Stomach (tissue), 9 donors: ENCODE data around the gene KLHDC8B. TPM values are rescaled to one million over a fixed set of nuclear protein-coding genes. Genes with fewer than 3 reads are reported as not detected.

Experiments
- DNase-seq, 2 donors: peaks; one replicate each; pipeline versions ENCODE4 v3.0.0 to v3.0.0-alpha.2; 2013 to 2019
- H3K27ac ChIP-seq, 5 donors: fragments of 200-600 bp in 4 of 5; sonication (generic) in 4 of 5; one replicate each; pipeline ENCODE4 v1.5.1; 2013 to 2019; ENCODE audit warnings: mild to moderate bottlenecking in 1 of 5, moderate library complexity in 1 of 5
- H3K27me3 ChIP-seq, 3 donors: fragments of 200-600 bp; sonication (generic); one replicate each; pipeline ENCODE4 v1.5.1; 2017 to 2019; ENCODE audit warnings: mixed run types in 1 of 3
- H3K36me3 ChIP-seq, 4 donors: fragments of 200-600 bp; sonication (generic); 1 replicate in 3 of 4; 2 replicates in 1 of 4; pipeline ENCODE4 v1.5.1; 2016 to 2019
- H3K4me1 ChIP-seq, 4 donors: fragments of 200-600 bp; sonication (generic); one replicate each; pipeline ENCODE4 v1.5.1; 2016 to 2019
- H3K4me3 ChIP-seq, 4 donors: fragments of 200-600 bp; sonication (generic) in 3 of 4; one replicate each; pipeline ENCODE4 v1.5.1; 2016 to 2019; ENCODE audit warnings: mild to moderate bottlenecking in 1 of 4
- H3K9me3 ChIP-seq, 4 donors: fragments of 200-600 bp; sonication (generic); one replicate each; pipeline ENCODE4 v1.5.1; 2016 to 2019
- CTCF ChIP-seq, 7 experiments: fragments of 450-650 bp in 4 of 7; fragments of 200-600 bp in 3 of 7; sonication (generic) in 3 of 7; IDR thresholded peaks; one replicate each; pipeline ENCODE4 v1.5.1; 2016 to 2019; ENCODE audit warnings: antibody characterized with exemption in 7 of 7, control low read depth in 2 of 7, mild to moderate bottlenecking in 1 of 7
- EP300 ChIP-seq: sonication (generic); formaldehyde crosslinking; IDR thresholded peaks from one replicate; pipeline ENCODE4 v1.6.1; 2017; ENCODE audit warnings: antibody characterized with exemption
- POLR2A ChIP-seq, 4 donors: fragments of 450-650 bp; IDR thresholded peaks; one replicate each; pipeline ENCODE4 v1.6.1; 2016; ENCODE audit warnings: antibody characterized with exemption in 4 of 4, control low read depth in 2 of 4, mild to moderate bottlenecking in 1 of 4, moderate library complexity in 1 of 4
- POLR2AphosphoS5 ChIP-seq, 3 donors: sonication (generic); formaldehyde crosslinking; IDR thresholded peaks; one replicate each; pipeline ENCODE4 v1.6.1; 2016; ENCODE audit warnings: antibody characterized with exemption in 3 of 3
- WGBS, 5 donors: extraction: QIAGEN DNeasy Blood & Tissue Kit in 3 of 5; methylation state at CpG; one replicate each; pipeline versions ENCODE4 v1.1.5 to v1.1.7; 2013 to 2018; 5-methylcytosine and 5-hydroxymethylcytosine counted together
- intact Hi-C: fragments of 100-400 bp; cut with DNase I; formaldehyde crosslinking; loops from one replicate; pipeline ENCODE4 v1.15.1; 2023; ENCODE audit warnings: low total_unique reads
- polyA plus RNA-seq, 3 donors: library from polyadenylated mRNA; stranded (reverse); fragments of 200-250 nt; gene quantifications; one replicate each; pipeline ENCODE4 v1.2.3, GENCODE V29; 2013
- total RNA-seq, 5 donors: library from RNA; depleted of rRNA; stranded (reverse); fragments of >200 nt; gene quantifications; one replicate each; pipeline versions ENCODE4 v1.1.0 to v1.2.3, GENCODE V29; 2014 to 2016
- donor health status: healthy with polysubstance abuse.
- donor health status: Bipolar disorder and iron deficiency.
- donor health status: healthy.

The KLHDC8B gene
- total and polyA plus RNA-seq, 8 donors = 11.6 to 41.1 (median 19.1) TPM

GRCh38 chr3:49173116-49173791 lies 1.9 kb downstream of the KLHDC8B start:
- Histone ChIP-seq H3K4me1 (peaks cover 23 to 52% (median 43%) of the 10 kb centered on the region in 4 donors), H3K36me3 (peaks cover 4 to 41% (median 32%) of the 10 kb centered on the region in 4 donors), H3K27ac (peak overlapping the region in 4 of 5 donors; percentile 82 to 90 (median 84)), H3K4me3 (peak overlapping the region; percentile 66 to 85 (median 76)), H3K9me3 (no peaks in the 10 kb centered on the region), H3K27me3 (no peaks in the 10 kb centered on the region)
- intact Hi-C loops = no loop called here
- TF ChIP-seq CTCF (IDR thresholded peaks at IDR 0.05) (no peak), POLR2AphosphoS5 (IDR thresholded peaks at IDR 0.05) (no peak), POLR2A (IDR thresholded peaks at IDR 0.05) (no peak), EP300 (no peak)
- DNase-seq = peak; percentile 27 to 94
- WGBS, 5 donors = 11 to 50% (median 20%) methylated on average over 1 to 3 of the region's 3 CpGs

DNA sequence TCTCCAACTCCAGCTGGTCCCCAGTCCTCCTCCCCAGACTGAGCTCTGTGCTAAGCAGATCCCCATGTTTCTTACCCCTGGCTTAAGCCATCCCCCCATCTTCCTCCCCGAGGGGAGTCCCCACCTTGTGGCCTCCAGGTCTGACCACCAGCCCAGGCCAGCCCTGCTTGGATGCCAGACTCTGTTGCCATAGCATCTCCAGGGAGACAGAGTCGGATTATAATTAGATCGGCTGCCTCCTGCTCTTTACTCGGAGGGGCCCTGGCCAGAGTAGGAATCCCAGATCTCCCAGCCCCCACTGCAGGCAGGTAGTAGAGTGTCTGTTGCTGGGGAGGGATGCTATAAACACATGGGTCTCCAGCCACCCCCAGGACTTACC lies 2.4 kb downstream of the KLHDC8B start:
- peaks cover 23 to 52% (median 43%) of the 10 kb centered on the region in 4 donors for H3K4me1 ChIP-seq
- peaks cover 4 to 41% (median 32%) of the 10 kb centered on the region in 4 donors for H3K36me3 ChIP-seq
- TF ChIP-seq EP300 = no peak
- TF ChIP-seq CTCF (IDR thresholded peaks at IDR 0.05) = no peak
- no peak for TF ChIP-seq POLR2A (IDR thresholded peaks at IDR 0.05)
- no peak for TF ChIP-seq POLR2AphosphoS5 (IDR thresholded peaks at IDR 0.05)
- H3K9me3 ChIP-seq = no peaks in the 10 kb centered on the region
- peak overlapping the region in 4 of 5 donors; percentile 82 to 90 (median 84) for H3K27ac ChIP-seq
- H3K4me3 ChIP-seq = peak overlapping the region in 2 of 4 donors; percentile 72 to 85
- no peaks in the 10 kb centered on the region for H3K27me3 ChIP-seq
- intact Hi-C loops = no loop called here
- DNase-seq = peak in 1 of 2 donors; percentile 79
- 35 to 42% (median 37%) methylated on average over 4 of the region's 4 CpGs for WGBS, 5 donors

DNA sequence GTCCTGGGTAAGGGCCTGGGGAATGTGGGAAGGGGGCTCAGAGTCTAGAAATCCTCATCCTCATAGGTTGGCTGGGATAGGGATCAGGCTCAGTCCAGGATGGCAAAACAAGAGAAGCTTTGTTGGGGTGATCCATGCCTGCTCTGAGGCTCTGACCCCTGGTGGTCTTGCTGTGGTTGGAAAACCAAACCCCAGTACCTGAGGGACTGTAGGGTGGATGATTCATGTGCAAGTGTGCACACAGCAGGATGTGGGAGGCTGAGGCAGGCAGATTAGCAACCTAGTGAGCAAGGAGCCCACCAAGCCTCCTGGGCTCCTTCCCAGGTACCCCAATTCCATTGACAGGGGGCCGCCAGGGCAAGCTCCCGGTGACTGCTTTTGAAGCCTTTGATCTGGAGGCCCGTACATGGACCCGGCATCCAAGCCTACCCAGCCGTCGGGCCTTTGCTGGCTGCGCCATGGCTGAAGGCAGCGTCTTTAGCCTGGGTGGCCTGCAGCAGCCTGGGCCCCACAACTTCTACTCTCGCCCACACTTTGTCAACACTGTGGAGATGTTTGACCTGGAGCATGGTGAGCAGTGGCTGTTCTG lies 3.1 kb downstream of the KLHDC8B start:
- H3K4me3 ChIP-seq = peak overlapping the region in 1 of 4 donors; percentile 72

GRCh38 chr3:49175530-49175929 lies 4.1 kb downstream of the KLHDC8B start:
- Histone ChIP-seq H3K36me3 (peaks cover 4 to 41% (median 32%) of the 10 kb centered on the region in 4 donors), H3K27me3 (no peaks in the 10 kb centered on the region), H3K9me3 (no peaks in the 10 kb centered on the region), H3K4me1 (peaks cover 23 to 47% (median 40%) of the 10 kb centered on the region in 4 donors), H3K4me3 (no peak overlapping the region), H3K27ac (no peak overlapping the region)
- TF ChIP-seq POLR2AphosphoS5 (IDR thresholded peaks at IDR 0.05) (no peak), CTCF (IDR thresholded peaks at IDR 0.05) (no peak), EP300 (no peak), POLR2A (IDR thresholded peaks at IDR 0.05) (no peak)
- WGBS, 5 donors = 69 to 85% (median 79%) methylated on average over 8 of the region's 8 CpGs
- intact Hi-C loops = no loop called here
- no peak for DNase-seq

More for the DNA sequence above, 3.1 kb downstream of the KLHDC8B start:
- no peak for DNase-seq
- TF ChIP-seq CTCF (IDR thresholded peaks at IDR 0.05) = no peak
- Histone ChIP-seq H3K27me3 (no peaks in the 10 kb centered on the region), H3K4me1 (peaks cover 23 to 52% (median 43%) of the 10 kb centered on the region in 4 donors), H3K9me3 (no peaks in the 10 kb centered on the region), H3K36me3 (peaks cover 4 to 41% (median 32%) of the 10 kb centered on the region in 4 donors), H3K27ac (peak overlapping the region in 3 of 5 donors; percentile 26 to 90 (median 83))
- 94 to 97% (median 94%) methylated on average over 9 of the region's 9 CpGs; no CpG with 5 or more reads in 1 of the 5 donors for WGBS, 5 donors
- intact Hi-C loops = no loop called here
